Activated CD4-positive, alpha-beta T cell treated with anti-CD3 and anti-CD28 coated beads, Interleukin-2, amount 50 U/mL, for 48 hours (primary cell): ENCODE data around the gene CEP131.

Experiments
- DNase-seq, 2 experiments: peaks; one replicate each; pipeline ENCODE4 v3.0.0-alpha.2; 2020

The CEP131 gene

GRCh38 chr17:81182596-81182995, 40.2 kb downstream of the CEP131 start:
- DNase-seq, result no peak

DNA sequence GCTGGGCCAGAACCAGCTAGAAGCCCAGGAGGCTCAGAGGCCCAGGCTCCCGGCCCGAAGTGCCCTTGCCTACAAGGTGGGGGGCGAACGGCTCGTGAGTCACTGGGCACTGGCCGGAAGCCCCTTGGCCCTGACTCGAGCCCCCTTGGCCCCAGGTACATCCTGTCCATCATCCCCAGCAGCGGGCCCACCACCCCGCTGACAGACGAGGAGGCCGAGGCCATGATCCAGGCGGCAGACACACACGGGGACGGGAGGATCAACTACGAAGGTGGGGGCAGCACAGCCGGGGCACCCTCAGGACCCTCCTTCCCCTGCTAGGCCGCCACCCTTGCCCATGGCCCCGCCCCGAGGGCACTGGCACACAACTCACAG, 41.0 kb downstream of the CEP131 start:
- DNase-seq, result no peak

- DNase-seq, result no peak
Observed at GRCh38 chr17:81180836-81181810, 41.6 kb downstream of the CEP131 start.

DNA sequence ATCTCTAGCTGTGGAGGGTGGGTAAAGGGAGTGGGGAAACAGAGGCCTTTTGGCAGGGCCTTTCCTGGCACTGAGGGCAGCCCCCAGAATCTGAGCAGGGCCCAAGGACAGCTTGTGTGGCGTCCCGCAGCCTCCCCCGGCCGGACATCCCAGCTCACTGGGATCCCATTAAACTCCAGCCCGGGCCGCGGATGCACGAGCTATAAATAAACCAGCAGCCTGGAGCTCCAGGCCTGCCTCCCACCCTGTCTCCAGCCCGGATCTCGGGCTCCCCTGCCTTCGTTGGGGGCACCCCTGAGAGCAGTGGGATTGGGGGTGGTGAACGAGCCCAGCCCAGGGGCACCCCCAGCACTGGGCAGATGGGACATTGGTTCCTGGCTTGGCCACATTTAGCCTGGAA, 42.9 kb downstream of the CEP131 start:
- no peak for DNase-seq

- DNase-seq, result no peak
Observed at GRCh38 chr17:81179220-81179619, 43.5 kb downstream of the CEP131 start.

GRCh38 chr17:81178136-81179091, 44.4 kb downstream of the CEP131 start:
- no peak for DNase-seq

DNA sequence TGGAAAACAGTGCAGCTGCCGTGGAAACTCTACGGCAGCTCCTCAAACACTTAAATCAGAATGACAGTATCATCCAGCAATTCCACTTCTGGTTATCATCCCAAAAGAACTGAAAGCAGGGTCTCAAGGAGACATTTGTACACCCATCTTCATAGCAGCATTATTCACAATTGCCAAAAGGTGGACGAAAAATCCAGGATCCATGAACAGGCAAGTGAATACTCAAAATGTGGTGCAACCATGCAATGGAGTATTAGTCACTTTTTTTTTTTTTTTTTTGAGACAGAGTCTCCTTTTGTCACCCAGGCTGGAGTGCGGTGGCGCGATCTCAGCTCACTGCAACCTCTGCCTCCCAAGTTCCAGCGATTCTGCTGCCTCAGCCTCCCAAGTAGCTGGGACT, 46.1 kb downstream of the CEP131 start:
- no peak for DNase-seq

DNA sequence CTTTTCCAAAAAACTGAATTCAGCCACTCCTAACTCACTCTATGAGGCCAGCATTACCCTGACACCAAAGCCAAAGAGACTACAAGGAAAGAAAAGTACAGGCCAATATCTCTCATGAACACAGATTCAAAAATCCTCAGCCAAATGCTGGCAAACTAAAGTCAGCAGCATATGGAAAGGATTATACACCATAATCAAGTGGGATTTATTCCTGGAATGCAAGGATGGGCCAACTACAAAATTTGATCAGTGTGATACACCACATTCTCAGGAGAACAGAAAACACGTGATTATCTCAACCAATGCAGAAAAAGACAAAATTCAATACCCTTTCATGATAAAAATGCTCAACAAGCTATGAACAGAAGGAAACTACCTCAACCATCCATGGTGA, 49.0 kb downstream of the CEP131 start:
- DNase-seq, result no peak

- no peak for DNase-seq
Observed at GRCh38 chr17:81173052-81173761, 49.6 kb downstream of the CEP131 start.

DNA sequence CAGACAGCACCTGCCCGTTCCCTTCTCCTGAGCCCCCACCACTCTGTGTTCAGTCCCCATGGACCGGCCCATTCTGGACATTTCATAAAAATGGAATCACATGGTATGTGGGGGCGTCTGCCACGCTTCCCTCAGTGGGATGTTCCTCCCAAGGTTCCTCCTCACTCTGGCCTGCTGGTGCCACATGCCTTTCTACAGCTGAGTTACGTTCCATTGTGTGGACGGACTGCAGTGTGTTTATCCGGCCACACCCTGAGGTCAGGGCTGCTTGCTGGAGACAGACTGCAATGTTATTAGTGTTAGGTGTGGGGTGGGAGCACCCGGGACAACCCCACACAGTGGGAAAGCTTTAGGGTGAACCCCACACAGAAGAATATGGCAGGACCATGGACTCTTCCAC, 50.8 kb downstream of the CEP131 start:
- no peak for DNase-seq

DNA sequence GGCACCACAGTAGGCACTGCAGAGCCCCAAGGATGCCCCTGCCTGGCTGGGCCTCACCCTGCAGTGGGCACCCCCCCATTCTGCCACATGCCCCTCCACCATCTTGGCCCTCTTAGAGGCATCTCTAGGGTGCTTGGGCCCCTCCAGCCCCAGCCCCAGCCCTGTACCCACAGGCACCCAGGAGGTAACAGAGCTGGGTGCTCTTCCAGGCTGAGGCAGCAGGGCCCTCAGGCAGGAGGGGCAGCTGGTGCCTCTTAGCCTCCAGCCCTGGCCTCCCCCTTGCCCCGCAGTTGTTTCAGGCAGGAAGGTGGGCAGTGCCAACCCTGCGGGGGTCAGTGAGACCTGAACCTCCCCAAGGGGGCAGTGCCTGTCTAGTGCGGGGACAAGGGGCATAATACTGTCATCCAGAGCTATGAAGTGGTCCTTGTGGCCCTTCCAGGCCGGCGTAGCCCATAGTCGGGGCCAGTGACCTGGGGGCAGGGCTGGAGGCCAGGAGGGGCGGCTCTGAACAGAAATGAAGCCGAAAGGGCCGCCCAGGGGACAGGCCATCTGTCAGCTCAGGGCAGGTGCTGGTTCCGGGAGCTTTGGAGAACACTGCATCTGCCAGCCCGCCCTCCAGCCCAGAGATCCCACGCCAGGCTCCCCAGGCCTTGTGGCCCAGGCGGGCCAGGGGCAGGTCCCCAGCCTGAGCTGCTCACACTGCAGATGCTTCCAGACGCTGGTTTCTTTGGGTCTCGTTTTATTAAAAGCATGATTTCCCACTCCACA, 51.9 kb downstream of the CEP131 start:
- DNase-seq, result no peak

- DNase-seq, result no peak
Observed at GRCh38 chr17:81169870-81170309, 52.9 kb downstream of the CEP131 start.

DNA sequence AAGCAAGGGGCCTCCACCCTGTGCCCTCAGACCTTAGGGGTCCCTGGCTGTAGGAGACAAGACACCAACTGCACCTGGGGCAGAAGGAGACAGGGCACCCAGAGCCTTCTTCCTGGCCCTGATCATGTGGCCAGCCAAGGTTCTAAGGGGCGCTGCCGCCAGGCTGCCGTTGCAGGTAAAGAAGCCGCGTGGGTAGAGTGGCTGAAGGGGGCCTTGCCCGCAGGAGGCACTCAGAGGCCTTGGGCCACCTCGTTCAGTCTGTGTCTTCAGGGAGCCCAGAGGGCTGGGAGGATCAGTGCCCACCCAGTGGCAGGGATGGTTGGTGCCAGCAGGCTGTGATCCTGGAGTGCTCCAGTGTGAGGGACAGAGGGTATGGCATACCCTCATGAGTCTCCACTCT, 55.1 kb downstream of the CEP131 start:
- no peak for DNase-seq

DNA sequence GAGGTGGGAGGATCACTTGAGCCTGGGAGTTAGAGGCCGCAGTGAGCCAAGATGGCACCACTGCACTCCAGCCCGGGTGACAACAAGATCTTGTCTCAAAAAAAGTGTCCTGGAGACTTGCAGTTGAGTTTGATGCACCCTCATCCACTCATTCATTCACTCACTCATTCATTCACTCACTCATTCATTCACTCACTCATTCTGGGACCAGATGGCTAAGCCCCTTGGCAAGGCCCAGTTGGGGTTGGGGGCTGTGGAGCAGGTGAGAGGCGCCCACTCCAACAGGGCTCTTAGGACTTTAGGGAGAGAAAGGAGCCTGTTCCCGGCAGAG, 55.6 kb downstream of the CEP131 start:
- no peak for DNase-seq

- DNase-seq, result no peak
Observed at GRCh38 chr17:81166033-81166492, 56.7 kb downstream of the CEP131 start, which contains the start of gene AATK. Gene AATK (minus strand): TSS chr17:81166221. CDS start chr17:81165992, 229 bp downstream.

DNA sequence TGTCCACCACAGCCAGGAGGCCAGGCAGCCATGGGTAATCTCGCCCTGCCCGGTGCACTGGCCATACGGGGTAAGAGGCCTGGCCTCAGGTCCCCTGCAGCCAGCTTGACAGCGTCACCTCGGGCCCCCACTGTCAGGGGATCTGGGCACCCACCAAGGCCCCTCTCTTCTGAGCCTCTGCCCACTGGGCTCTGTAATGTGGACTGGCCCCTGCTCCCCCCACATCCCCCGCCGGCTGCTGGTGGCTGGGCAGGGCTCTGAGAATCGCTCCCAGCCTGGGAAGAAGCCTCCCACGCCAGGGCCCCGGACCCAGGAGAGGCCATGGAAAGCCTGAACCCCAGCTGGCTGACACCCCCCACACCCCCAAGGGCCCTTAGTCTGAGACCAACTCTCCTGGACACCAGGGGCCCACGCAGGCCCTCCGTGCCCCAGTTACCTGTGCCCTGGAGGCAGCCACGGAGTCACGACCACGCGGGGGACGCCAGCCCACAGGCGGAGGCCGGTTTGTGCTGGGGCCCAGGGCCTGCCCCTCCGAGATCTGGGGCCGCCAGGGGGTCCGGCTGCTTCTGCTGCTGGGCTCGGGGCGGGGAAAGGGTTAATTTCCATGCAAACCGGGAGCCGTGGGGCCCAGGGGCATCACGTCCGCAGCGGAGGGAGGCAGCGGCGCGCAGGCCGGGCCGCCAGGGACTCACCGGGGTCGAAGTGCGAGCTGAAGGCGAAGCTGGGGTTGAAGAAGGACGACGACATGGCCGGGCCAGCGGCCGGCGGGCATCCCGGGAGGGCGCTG, 57.3 kb downstream of the CEP131 start, which contains the start of gene PVALEF:
PVALEF (plus strand) TSS at position 262 of the 787 bp plus-strand sequence. CDS start 15,720 bp downstream, outside the sequence.
- DNase-seq, result peak in 1 of 2 experiments; percentile 11

- DNase-seq, result no peak
Observed at GRCh38 chr17:81164371-81165245, 58.2 kb downstream of the CEP131 start.

DNA sequence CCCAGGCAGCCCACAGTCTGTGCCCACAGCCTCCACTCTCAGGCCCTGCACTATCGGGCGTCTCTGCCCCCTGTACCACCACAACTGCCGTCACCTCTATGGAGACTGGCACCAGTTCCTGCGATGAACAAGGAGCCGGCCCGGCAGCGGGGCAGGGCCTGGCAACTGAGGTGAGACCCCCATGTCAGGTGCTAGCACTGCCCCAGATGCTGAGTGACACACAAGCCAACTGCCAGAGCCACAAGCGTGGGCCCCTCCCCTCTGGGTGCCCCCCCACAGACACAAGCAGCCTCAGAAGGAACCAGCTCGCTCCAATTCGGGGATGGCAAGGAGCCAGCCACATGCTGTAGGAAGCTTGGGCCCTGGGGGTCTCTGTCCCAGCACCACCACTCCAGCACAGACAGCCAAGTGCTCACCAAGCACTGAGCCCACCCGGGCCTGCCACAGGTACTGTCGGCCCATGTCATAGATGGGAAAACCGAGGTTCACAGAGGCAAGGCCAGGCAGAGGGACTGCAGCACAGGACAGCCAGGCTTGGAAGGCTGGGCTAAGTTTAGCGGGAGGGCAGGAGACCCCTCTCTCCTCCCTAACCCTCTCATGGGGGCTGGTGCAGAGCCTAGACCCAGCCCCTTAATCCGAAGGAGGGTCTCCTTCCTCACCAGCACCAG, 58.9 kb downstream of the CEP131 start:
- DNase-seq, result no peak

- DNase-seq, result no peak
Observed at GRCh38 chr17:81163051-81163695, 59.6 kb downstream of the CEP131 start.
